Smooth muscle cell (in vitro differentiated cells): ENCODE measurements around the gene DNM2. TPM values are rescaled to one million over a fixed set of nuclear protein-coding genes. Genes with fewer than 3 reads are reported as not detected.
"Not testable (repeated sequence)": the region's sequence is repeated elsewhere in the genome, so short reads cannot be mapped to it uniquely, and the experiment has no call there.

Source experiments
- DNase-seq: peaks from one replicate; lab custom pipeline; 2025; ENCODE audit not compliant: unreplicated experiment; lab: John Stamatoyannopoulos, UW
- H2AFZ ChIP-seq: fragments of 200-600 bp; sonication (generic); 2 replicates; pipeline ENCODE4 v1.6.0; 2016; ENCODE audit warnings: antibody characterized with exemption, low read depth, mild to moderate bottlenecking
- H3F3A ChIP-seq: fragments of 200-600 bp; sonication (generic); 2 replicates; pipeline ENCODE4 v1.6.0; 2017; ENCODE audit warnings: antibody characterized with exemption, low read depth
- H3K27ac ChIP-seq: fragments of 200-600 bp; sonication (generic); 2 replicates; pipeline ENCODE4 v1.5.1; 2016; ENCODE audit warnings: low read depth, mild to moderate bottlenecking
- H3K27me3 ChIP-seq: fragments of 200-600 bp; sonication (generic); 2 replicates; pipeline ENCODE4 v1.6.1; 2016; ENCODE audit warnings: low read depth, mild to moderate bottlenecking
- H3K36me3 ChIP-seq: fragments of 200-600 bp; sonication (generic); 2 replicates; pipeline ENCODE4 v1.5.1; 2016; ENCODE audit warnings: low read depth
- H3K4me1 ChIP-seq: fragments of 200-600 bp; sonication (generic); 2 replicates; pipeline ENCODE4 v1.5.1; 2016; ENCODE audit warnings: low read depth
- H3K4me2 ChIP-seq: fragments of 200-600 bp; sonication (generic); 2 replicates; pipeline ENCODE4 v1.6.0; 2016; ENCODE audit warnings: mild to moderate bottlenecking
- H3K4me3 ChIP-seq: fragments of 200-600 bp; sonication (generic); 2 replicates; pipeline ENCODE4 v1.5.1; 2016; ENCODE audit warnings: mild to moderate bottlenecking
- H3K79me2 ChIP-seq: fragments of 200-600 bp; sonication (generic); 2 replicates; pipeline ENCODE4 v1.6.0; 2016; ENCODE audit warnings: low read depth, mild to moderate bottlenecking
- H3K9ac ChIP-seq: fragments of 200-600 bp; sonication (generic); 2 replicates; pipeline ENCODE4 v1.6.0; 2016; ENCODE audit warnings: low read depth
- H3K9me3 ChIP-seq: fragments of 200-600 bp; sonication (generic); replicated peaks from 2 replicates; pipeline ENCODE4 v1.5.1; 2016; ENCODE audit warnings: low read depth
- H4K20me1 ChIP-seq: fragments of 200-600 bp; sonication (generic); 2 replicates; pipeline ENCODE4 v1.6.0; 2016; ENCODE audit warnings: low read depth
- CTCF ChIP-seq: fragments of 200-600 bp; sonication (generic); IDR thresholded peaks from 2 replicates; pipeline ENCODE4 v1.5.1; 2017; ENCODE audit warnings: borderline replicate concordance, mild to moderate bottlenecking, antibody characterized with exemption; ENCODE audit not compliant: insufficient read depth, poor library complexity, severe bottlenecking
- WGBS: methylation state at CpG from one replicate; pipeline ENCODE4 v1.1.7; 2016; ENCODE audit warnings: low lambda C conversion rate; 5-methylcytosine and 5-hydroxymethylcytosine counted together
- microRNA counts: library from miRNA; unstranded; fragments of <30 nt; microRNA quantifications from one replicate; lab custom pipeline; 2016
- microRNA-seq: library from miRNA; unstranded; fragments of <30 nt; microRNA quantifications from one replicate; pipeline ENCODE4, GENCODE V29; 2016; ENCODE audit warnings: borderline number of aligned reads
- polyA plus RNA-seq: library from polyadenylated mRNA; unstranded; fragments of >200 nt; fragmentation: Nextera tagmentation; extraction: Ambion mirVana; gene quantifications from 2 replicates; pipeline ENCODE4 v1.2.1, GENCODE V29; 2016
- small RNA-seq: library from RNA; depleted of rRNA; stranded (forward); fragments of <200 nt; gene quantifications from one replicate; pipeline ENCODE3, GENCODE V24; 2014
- total RNA-seq: library from RNA; depleted of rRNA; stranded (reverse); fragments of >200 nt; gene quantifications from 2 replicates; pipeline ENCODE4 v1.2.3, GENCODE V29; 2014

DNM2 gene
- total and polyA plus RNA-seq, 2 experiments from 2014 or later, result 65.1 to 93.2 TPM

GRCh38 chr19:10876459-10877240, 158.8 kb downstream of the DNM2 start:
- DNase-seq, result no peak
- H3K9ac ChIP-seq, result no peak overlapping the region
- H3K79me2 ChIP-seq, result peaks cover 99% of the 10 kb centered on the region
- WGBS, result 87% methylated on average over 10 of the region's 10 CpGs
- peaks cover 86% of the 10 kb centered on the region for H4K20me1 ChIP-seq
- H3K36me3 ChIP-seq, result no peaks in the 10 kb centered on the region
- no peak overlapping the region for H2AFZ ChIP-seq
- H3K4me3 ChIP-seq, result no peak overlapping the region
- TF ChIP-seq CTCF, result no peak
- H3K27me3 ChIP-seq, result no peaks in the 10 kb centered on the region
- H3F3A ChIP-seq, result peaks cover 10% of the 10 kb centered on the region
- H3K4me2 ChIP-seq, result no peak overlapping the region
- H3K4me1 ChIP-seq, result peaks cover 20% of the 10 kb centered on the region
- H3K27ac ChIP-seq, result no peak overlapping the region
- no peaks in the 10 kb centered on the region for H3K9me3 ChIP-seq

- peaks cover 26% of the 10 kb centered on the region for H3K4me1 ChIP-seq
- H3K9me3 ChIP-seq, H2AFZ ChIP-seq, H3K27me3 ChIP-seq, H3K9ac ChIP-seq, H3K4me2 ChIP-seq, DNase-seq, H3K36me3 ChIP-seq, H3K4me3 ChIP-seq: not testable (repeated sequence)
- H4K20me1 ChIP-seq, result peaks cover 95% of the 10 kb centered on the region
- 95% methylated on average over 9 of the region's 9 CpGs for WGBS
- peaks cover 10% of the 10 kb centered on the region for H3F3A ChIP-seq
- H3K27ac ChIP-seq, result peak overlapping the region; percentile 31
- H3K79me2 ChIP-seq, result peaks cover 99% of the 10 kb centered on the region
Measured at GRCh38 chr19:10877608-10878007, 159.7 kb downstream of the DNM2 start.

- TF ChIP-seq CTCF, result no peak
- Histone ChIP-seq H4K20me1 (peaks cover 96% of the 10 kb centered on the region), H3F3A (peaks cover 10% of the 10 kb centered on the region), H3K27me3 (no peaks in the 10 kb centered on the region), H3K79me2 (peaks cover 99% of the 10 kb centered on the region), H3K9me3 (no peaks in the 10 kb centered on the region), H3K4me2 (no peak overlapping the region), H3K36me3 (no peaks in the 10 kb centered on the region), H3K4me1 (peaks cover 20% of the 10 kb centered on the region), H3K27ac (peak overlapping the region; percentile 31), H2AFZ (no peak overlapping the region), H3K9ac (no peak overlapping the region), H3K4me3 (no peak overlapping the region)
- DNase-seq, result no peak
- 97% methylated on average over 3 of the region's 3 CpGs for WGBS
Measured at GRCh38 chr19:10878253-10878652, 160.4 kb downstream of the DNM2 start.

MicroRNAs encoded within 50 kb of the gene (microRNA counts, 767-probe panel; counts per million panel counts)
- 183 counts per million for microRNA hsa-miR-638 (lab: Ali Mortazavi, UCI)

Small RNA genes within 50 kb of the gene (microRNA-seq; reads per million reads assigned to microRNA genes)
- 4.7 reads per million for gene MIR199A1
- not detected for gene MIR4748
- gene MIR638, result not detected
- gene MIR6793, result not detected

Small RNA genes within 50 kb of the gene (small RNA-seq; reads per million reads assigned to genes)
- 0.68 reads per million, percentile 23 among the genes with 10 or more reads in this experiment for gene MIR199A1
- not detected for gene MIR4748
- gene MIR638, result not detected
- 0.08 reads per million for gene MIR6793

Other genes starting within 250 kb of the DNM2 start
- 24.9 and 39.3 TPM in 2 replicates for gene KEAP1, start 214.7 kb upstream of the DNM2 start, total RNA-seq
- gene KEAP1, start 214.7 kb upstream of the DNM2 start, polyA plus RNA-seq, result 53.1 and 60.4 TPM in 2 replicates
- gene S1PR5, start 200.6 kb upstream of the DNM2 start, total RNA-seq, result 5.3 and 6.3 TPM in 2 replicates
- gene S1PR5, start 200.6 kb upstream of the DNM2 start, polyA plus RNA-seq, result 6.8 and 9.0 TPM in 2 replicates
- 12.9 and 13.8 TPM in 2 replicates for gene ATG4D, start 174.2 kb upstream of the DNM2 start, total RNA-seq
- gene ATG4D, start 174.2 kb upstream of the DNM2 start, polyA plus RNA-seq, result 19.0 and 29.7 TPM in 2 replicates
- 4.9 and 7.1 TPM in 2 replicates for gene KRI1, start 152.1 kb upstream of the DNM2 start, total RNA-seq
- gene KRI1, start 152.1 kb upstream of the DNM2 start, polyA plus RNA-seq, result 10.1 and 18.0 TPM in 2 replicates
- 5.4 and 10.1 TPM in 2 replicates for gene CDKN2D, start 149.1 kb upstream of the DNM2 start, total RNA-seq
- gene CDKN2D, start 149.1 kb upstream of the DNM2 start, polyA plus RNA-seq, result 22.2 and 25.3 TPM in 2 replicates
- gene AP1M2, start 130.8 kb upstream of the DNM2 start, total RNA-seq, result 19.8 and 37.1 TPM in 2 replicates
- gene AP1M2, start 130.8 kb upstream of the DNM2 start, polyA plus RNA-seq, result 8.8 and 30.2 TPM in 2 replicates
- gene SLC44A2, start 92.5 kb upstream of the DNM2 start, total RNA-seq, result 59.7 and 79.5 TPM in 2 replicates
- 123 and 156 TPM in 2 replicates for gene SLC44A2, start 92.5 kb upstream of the DNM2 start, polyA plus RNA-seq
- gene ILF3, start 63.7 kb upstream of the DNM2 start, total RNA-seq, result 78.0 and 125 TPM in 2 replicates
- gene ILF3, start 63.7 kb upstream of the DNM2 start, polyA plus RNA-seq, result 108 and 118 TPM in 2 replicates
- 13.3 and 16.0 TPM in 2 replicates for gene QTRT1, start 16.6 kb upstream of the DNM2 start, total RNA-seq
- gene QTRT1, start 16.6 kb upstream of the DNM2 start, polyA plus RNA-seq, result 42.3 and 49.4 TPM in 2 replicates
- gene TMED1, start 118.1 kb downstream of the DNM2 start, total RNA-seq, result 30.7 and 44.4 TPM in 2 replicates
- gene TMED1, start 118.1 kb downstream of the DNM2 start, polyA plus RNA-seq, result 99.9 and 107 TPM in 2 replicates
- gene C19orf38, start 130.3 kb downstream of the DNM2 start, total RNA-seq, result 0.13 TPM in 1 of 2 replicates, not detected in the other
- gene C19orf38, start 130.3 kb downstream of the DNM2 start, polyA plus RNA-seq, result 0.79 and 1.5 TPM in 2 replicates
- 22.7 and 25.4 TPM in 2 replicates for gene CARM1, start 153.5 kb downstream of the DNM2 start, total RNA-seq
- 39.3 and 48.1 TPM in 2 replicates for gene CARM1, start 153.5 kb downstream of the DNM2 start, polyA plus RNA-seq
- 89.3 and 106 TPM in 2 replicates for gene YIPF2, start 210.6 kb downstream of the DNM2 start, total RNA-seq
- 89.8 and 90.6 TPM in 2 replicates for gene YIPF2, start 210.6 kb downstream of the DNM2 start, polyA plus RNA-seq
- 14.7 and 16.8 TPM in 2 replicates for gene TIMM29, start 210.7 kb downstream of the DNM2 start, total RNA-seq
- 14.9 and 25.8 TPM in 2 replicates for gene TIMM29, start 210.7 kb downstream of the DNM2 start, polyA plus RNA-seq
- 39.0 and 59.6 TPM in 2 replicates for gene SMARCA4, start 243.0 kb downstream of the DNM2 start, total RNA-seq
- 100 and 120 TPM in 2 replicates for gene SMARCA4, start 243.0 kb downstream of the DNM2 start, polyA plus RNA-seq